Keratinocyte (primary cell): Measurements from ENCODE around the gene IFI27L2.

Experiments used
- EZH2 ChIP-seq: IDR thresholded peaks from one replicate; pipeline ENCODE4 v1.6.1; 2012; ENCODE audit warnings: inconsistent platforms, mild to moderate bottlenecking, low read length, moderate library complexity
- TF ChIP-seq, protein P1 (sequence below), 3 experiments: IDR thresholded peaks in 1 of 3; conservative IDR thresholded peaks in 1 of 3; optimal IDR thresholded peaks in 1 of 3; 2 replicates in 2 of 3; 3 replicates in 1 of 3; pipeline versions ENCODE3 to v1.5.1; 2011; ENCODE audit warnings: low read length in 3 of 3, mild to moderate bottlenecking in 3 of 3, moderate library complexity in 2 of 3, control low read depth in 1 of 3, inconsistent platforms in 1 of 3; ENCODE audit not compliant: insufficient read depth in 2 of 3; ENCODE audit errors: extremely low read depth in 1 of 3

DNA sequence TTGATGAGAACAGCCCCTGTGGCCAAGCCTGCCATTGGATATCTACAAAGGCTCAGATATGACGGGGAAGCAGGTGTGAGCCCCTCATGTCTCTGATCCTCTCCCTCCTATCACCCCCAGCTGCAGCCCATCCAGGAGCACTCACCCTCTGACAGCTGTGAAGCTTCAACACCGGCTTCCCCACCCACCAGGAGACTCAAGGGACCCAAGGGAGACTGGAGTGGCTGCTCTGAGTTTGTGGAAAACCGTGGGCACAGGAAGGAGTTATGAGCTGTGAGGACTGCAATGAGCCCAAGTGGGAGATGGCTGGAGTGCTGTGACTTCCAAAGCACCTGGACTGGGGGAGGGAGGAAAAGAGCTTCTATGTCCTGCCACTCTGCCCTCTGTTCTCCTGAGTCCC lies 7.9 kb downstream of the IFI27L2 start:
- TF ChIP-seq, protein P1, sequence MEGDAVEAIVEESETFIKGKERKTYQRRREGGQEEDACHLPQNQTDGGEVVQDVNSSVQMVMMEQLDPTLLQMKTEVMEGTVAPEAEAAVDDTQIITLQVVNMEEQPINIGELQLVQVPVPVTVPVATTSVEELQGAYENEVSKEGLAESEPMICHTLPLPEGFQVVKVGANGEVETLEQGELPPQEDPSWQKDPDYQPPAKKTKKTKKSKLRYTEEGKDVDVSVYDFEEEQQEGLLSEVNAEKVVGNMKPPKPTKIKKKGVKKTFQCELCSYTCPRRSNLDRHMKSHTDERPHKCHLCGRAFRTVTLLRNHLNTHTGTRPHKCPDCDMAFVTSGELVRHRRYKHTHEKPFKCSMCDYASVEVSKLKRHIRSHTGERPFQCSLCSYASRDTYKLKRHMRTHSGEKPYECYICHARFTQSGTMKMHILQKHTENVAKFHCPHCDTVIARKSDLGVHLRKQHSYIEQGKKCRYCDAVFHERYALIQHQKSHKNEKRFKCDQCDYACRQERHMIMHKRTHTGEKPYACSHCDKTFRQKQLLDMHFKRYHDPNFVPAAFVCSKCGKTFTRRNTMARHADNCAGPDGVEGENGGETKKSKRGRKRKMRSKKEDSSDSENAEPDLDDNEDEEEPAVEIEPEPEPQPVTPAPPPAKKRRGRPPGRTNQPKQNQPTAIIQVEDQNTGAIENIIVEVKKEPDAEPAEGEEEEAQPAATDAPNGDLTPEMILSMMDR (optimal IDR thresholded peaks at IDR 0.05 in 1 of 3, IDR thresholded peaks at IDR 0.05 in 1 of 3, conservative IDR thresholded peaks at IDR 0.05 in 1 of 3; ENCODE audit: extremely low read depth in 1 of 3, insufficient read depth in 2 of 3, low read length in 3 of 3) = no peak
- no peak for TF ChIP-seq EZH2
